Subcutaneous abdominal adipose tissue (tissue), 5 donors: ENCODE results near the gene NUBPL.

Experiments used
- H3K27ac ChIP-seq: one replicate; pipeline ENCODE4 v1.7.0; 2013; ENCODE audit warnings: low read depth, mild to moderate bottlenecking, inconsistent platforms, low read length, moderate library complexity
- H3K27me3 ChIP-seq, 5 donors: one replicate each; pipeline ENCODE4 v1.7.0; 2013; ENCODE audit warnings: low read length in 5 of 5, inconsistent platforms in 1 of 5; ENCODE audit not compliant: control insufficient read depth in 5 of 5, insufficient read depth in 4 of 5
- H3K36me3 ChIP-seq, 5 donors: one replicate each; pipeline ENCODE4 v1.7.0; 2013; ENCODE audit warnings: low read length in 5 of 5; ENCODE audit not compliant: control insufficient read depth in 5 of 5, insufficient read depth in 5 of 5
- H3K4me1 ChIP-seq, 5 donors: one replicate each; pipeline ENCODE4 v1.7.0; 2013; ENCODE audit warnings: low read length in 5 of 5, mild to moderate bottlenecking in 3 of 5, moderate library complexity in 1 of 5; ENCODE audit not compliant: control insufficient read depth in 5 of 5, insufficient read depth in 5 of 5
- H3K4me3 ChIP-seq, 5 donors: one replicate each; pipeline ENCODE4 v1.7.0; 2013; ENCODE audit warnings: low read length in 5 of 5, low read depth in 1 of 5
- H3K9ac ChIP-seq, 5 donors: one replicate each; pipeline ENCODE4 v1.7.0; 2013; ENCODE audit warnings: low read length in 5 of 5, mild to moderate bottlenecking in 4 of 5, moderate library complexity in 3 of 5
- H3K9me3 ChIP-seq, 5 donors: one replicate each; pipeline ENCODE4 v1.7.0; 2013; ENCODE audit warnings: low read length in 5 of 5; ENCODE audit not compliant: control insufficient read depth in 5 of 5
- donor health status: healthy.
- donor health status: healthy.
- donor health status: healthy.
- donor health status: healthy.
- donor health status: healthy.

Gene NUBPL

DNA sequence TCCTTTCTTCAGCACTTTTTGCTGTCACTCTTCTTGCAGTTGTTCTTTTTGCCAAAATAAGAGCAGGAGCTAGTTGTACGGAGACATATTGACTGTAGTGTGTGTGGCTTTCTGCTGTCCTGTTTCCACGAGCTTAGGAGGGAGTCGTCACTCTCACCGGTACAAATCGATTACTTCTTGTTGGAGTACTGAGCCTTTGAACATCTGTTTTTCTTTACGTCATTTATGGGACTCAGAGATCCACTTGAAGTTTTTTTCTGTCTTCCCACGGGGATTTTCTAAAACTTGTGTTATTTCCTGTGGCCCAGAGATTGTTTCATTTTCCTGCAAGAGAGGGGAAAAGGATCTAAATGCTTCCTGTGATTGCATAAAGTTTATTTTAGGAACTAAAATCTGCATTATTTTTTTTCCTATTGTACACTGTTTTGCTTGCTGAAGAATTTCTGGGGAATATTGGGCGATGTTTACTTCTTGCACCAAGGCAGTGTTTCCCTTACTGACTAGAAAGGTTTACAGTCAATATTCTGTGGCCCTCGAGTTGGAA, 316.1 kb downstream of the NUBPL start:
- peak overlapping the region in 3 of 5 donors; percentile 20 to 66 (median 40) for H3K9ac ChIP-seq
- H3K27me3 ChIP-seq, result no peaks in the 10 kb centered on the region
- H3K4me1 ChIP-seq, result peaks cover 4 to 32% (median 8%) of the 10 kb centered on the region in 5 donors
- no peaks in the 10 kb centered on the region for H3K9me3 ChIP-seq
- peak overlapping the region; percentile 45 for H3K27ac ChIP-seq
- H3K36me3 ChIP-seq, result no peaks in the 10 kb centered on the region
- H3K4me3 ChIP-seq, result peak overlapping the region; percentile 45 to 66 (median 49)

DNA sequence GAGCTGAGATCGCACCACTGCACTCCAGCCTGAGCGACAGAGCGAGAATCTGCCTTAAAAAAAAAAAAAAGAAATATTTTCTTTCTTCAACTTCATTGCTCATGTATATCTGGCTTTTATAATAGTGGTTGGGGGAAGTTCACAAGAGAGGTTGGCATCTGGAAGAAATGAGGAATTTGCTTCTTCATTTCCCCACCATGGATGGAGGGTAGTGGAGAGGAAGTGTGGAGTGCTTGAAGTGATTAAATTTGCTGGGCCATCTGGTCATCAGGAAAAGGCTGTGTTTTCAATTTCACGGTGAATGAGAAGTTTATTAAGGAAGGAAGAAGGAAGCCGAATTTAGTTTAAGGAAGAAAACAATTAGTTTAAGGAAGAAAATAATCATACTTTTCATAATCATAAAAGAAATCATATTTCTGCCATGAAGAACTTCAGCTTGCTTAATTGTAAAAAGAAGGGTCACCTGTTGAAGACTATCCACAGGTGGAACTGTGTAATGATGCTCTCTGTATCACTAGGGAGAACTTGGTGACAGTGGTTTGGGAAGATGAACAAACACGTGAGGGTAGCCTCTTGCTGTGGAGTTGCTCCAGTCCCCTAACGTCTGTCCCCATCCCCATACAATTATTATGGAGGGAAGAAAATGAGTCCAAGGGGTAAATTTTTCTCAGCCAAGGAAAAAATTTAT, 318.6 kb downstream of the NUBPL start:
- Histone ChIP-seq H3K36me3 (no peaks in the 10 kb centered on the region), H3K9me3 (no peaks in the 10 kb centered on the region), H3K4me1 (peaks cover 4 to 32% (median 8%) of the 10 kb centered on the region in 5 donors), H3K9ac (no peak overlapping the region), H3K27me3 (no peaks in the 10 kb centered on the region), H3K4me3 (no peak overlapping the region), H3K27ac (no peak overlapping the region)

GRCh38 chr14:31880935-31881334, 319.7 kb downstream of the NUBPL start:
- H3K9me3 ChIP-seq, result no peaks in the 10 kb centered on the region
- peaks cover 4 to 32% (median 8%) of the 10 kb centered on the region in 5 donors for H3K4me1 ChIP-seq
- no peak overlapping the region for H3K9ac ChIP-seq
- no peak overlapping the region for H3K27ac ChIP-seq
- H3K27me3 ChIP-seq, result no peaks in the 10 kb centered on the region
- no peak overlapping the region for H3K4me3 ChIP-seq
- H3K36me3 ChIP-seq, result no peaks in the 10 kb centered on the region

DNA sequence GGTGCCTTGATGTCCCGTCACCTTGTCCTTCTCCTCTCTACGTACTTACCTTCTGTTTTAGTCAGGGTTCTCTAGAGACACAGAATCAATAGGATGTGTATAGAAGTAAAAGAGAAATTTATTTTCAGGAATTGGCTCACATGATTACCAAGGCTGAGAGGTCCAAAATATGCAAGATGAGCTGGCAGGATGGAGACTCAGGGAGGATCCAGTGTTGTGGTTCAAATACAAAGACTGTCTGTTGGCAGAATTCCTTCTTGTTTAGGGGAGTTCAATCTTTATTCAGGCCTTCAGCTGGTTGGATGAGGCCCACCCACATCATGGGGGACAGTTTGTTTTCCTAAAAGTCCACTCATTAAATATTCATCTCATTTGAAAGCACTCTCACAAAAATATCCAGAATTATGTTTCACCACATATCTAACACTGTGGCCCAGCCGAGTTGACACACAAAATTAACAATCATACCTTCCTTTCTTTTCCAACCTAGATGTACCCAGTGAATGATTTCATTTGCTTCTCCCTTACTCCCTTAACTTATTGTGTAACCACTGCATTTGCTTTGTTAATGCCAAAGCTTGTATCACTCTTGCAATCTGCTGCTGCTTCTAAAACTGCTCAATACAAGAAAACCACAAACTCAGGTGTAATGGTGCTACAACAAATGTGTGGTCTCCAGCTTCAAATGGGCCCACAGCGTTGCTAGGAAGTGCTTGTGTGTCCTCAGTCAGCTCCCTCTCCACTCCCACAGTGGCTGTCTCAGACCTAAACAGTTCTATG, 320.5 kb downstream of the NUBPL start:
- H3K4me1 ChIP-seq, result peaks cover 4 to 31% (median 8%) of the 10 kb centered on the region in 5 donors
- no peak overlapping the region for H3K4me3 ChIP-seq
- H3K27me3 ChIP-seq, result no peaks in the 10 kb centered on the region
- H3K27ac ChIP-seq, result no peak overlapping the region
- H3K9ac ChIP-seq, result no peak overlapping the region
- no peaks in the 10 kb centered on the region for H3K36me3 ChIP-seq
- no peaks in the 10 kb centered on the region for H3K9me3 ChIP-seq

GRCh38 chr14:31884238-31884637, 323.0 kb downstream of the NUBPL start:
- Histone ChIP-seq H3K36me3 (no peaks in the 10 kb centered on the region), H3K9ac (no peak overlapping the region), H3K4me1 (peaks cover 0 to 15% (median 3%) of the 10 kb centered on the region in 5 donors), H3K27me3 (no peaks in the 10 kb centered on the region), H3K4me3 (no peak overlapping the region), H3K9me3 (no peaks in the 10 kb centered on the region), H3K27ac (no peak overlapping the region)

DNA sequence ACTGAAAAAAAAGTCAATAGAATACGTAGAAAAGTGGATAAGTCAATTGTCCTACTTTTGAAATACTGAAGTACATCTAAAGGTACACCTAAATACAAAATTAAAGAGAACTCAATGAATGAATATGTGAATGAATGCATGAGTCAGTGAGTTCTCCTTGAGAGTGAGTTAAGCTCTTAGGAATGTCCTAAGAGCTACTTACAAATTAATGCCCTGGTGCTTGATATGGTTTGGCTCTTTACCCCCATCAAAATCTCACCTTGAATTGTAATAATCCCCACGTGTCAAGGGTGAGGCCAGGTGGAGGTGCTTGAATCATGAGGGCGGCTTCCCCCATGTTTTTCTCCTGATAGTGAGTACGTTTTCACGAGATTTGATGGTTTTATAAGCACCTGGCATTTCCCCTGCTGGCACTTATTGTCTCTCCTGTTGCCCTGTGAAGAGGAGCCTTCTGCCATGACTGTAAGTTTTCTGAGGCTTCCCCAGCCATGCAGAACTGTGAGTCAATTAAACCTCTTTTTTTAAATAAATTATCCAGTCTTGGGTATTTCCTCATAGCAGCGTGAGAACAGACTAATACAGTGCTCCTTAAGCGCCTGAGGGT, 323.7 kb downstream of the NUBPL start:
- H3K9me3 ChIP-seq, result no peaks in the 10 kb centered on the region

GRCh38 chr14:31886156-31886835, 325.1 kb downstream of the NUBPL start:
- no peaks in the 10 kb centered on the region for H3K27me3 ChIP-seq
- H3K9ac ChIP-seq, result no peak overlapping the region
- no peaks in the 10 kb centered on the region for H3K36me3 ChIP-seq
- H3K4me1 ChIP-seq, result peaks cover 0 to 9% (median 5%) of the 10 kb centered on the region in 5 donors
- H3K9me3 ChIP-seq, result no peaks in the 10 kb centered on the region
- H3K4me3 ChIP-seq, result no peak overlapping the region
- H3K27ac ChIP-seq, result no peak overlapping the region

More for the DNA sequence above, 323.7 kb downstream of the NUBPL start:
- Histone ChIP-seq H3K27me3 (no peaks in the 10 kb centered on the region), H3K9ac (no peak overlapping the region), H3K4me3 (no peak overlapping the region), H3K27ac (no peak overlapping the region), H3K36me3 (no peaks in the 10 kb centered on the region), H3K4me1 (peaks cover 0 to 16% (median 5%) of the 10 kb centered on the region in 5 donors)

- H3K4me3 ChIP-seq, result no peak overlapping the region
- H3K27ac ChIP-seq, result no peak overlapping the region
- H3K27me3 ChIP-seq, result no peaks in the 10 kb centered on the region
- H3K9ac ChIP-seq, result no peak overlapping the region
- peaks cover 0 to 20% (median 6%) of the 10 kb centered on the region in 5 donors for H3K4me1 ChIP-seq
- no peaks in the 10 kb centered on the region for H3K9me3 ChIP-seq
- H3K36me3 ChIP-seq, result no peaks in the 10 kb centered on the region
Observed at GRCh38 chr14:31887929-31888580, 326.9 kb downstream of the NUBPL start.

- H3K9ac ChIP-seq, result no peak overlapping the region
- no peaks in the 10 kb centered on the region for H3K9me3 ChIP-seq
- H3K36me3 ChIP-seq, result no peaks in the 10 kb centered on the region
- H3K27ac ChIP-seq, result no peak overlapping the region
- no peak overlapping the region for H3K4me3 ChIP-seq
- no peaks in the 10 kb centered on the region for H3K27me3 ChIP-seq
- peaks cover 0 to 33% (median 6%) of the 10 kb centered on the region in 5 donors for H3K4me1 ChIP-seq
Observed at GRCh38 chr14:31889297-31889696, 328.1 kb downstream of the NUBPL start.
